SK-MEL-5 (cell line): ENCODE results near the gene FAM110D. TPM values are rescaled to one million over a fixed set of nuclear protein-coding genes. Genes with fewer than 3 reads are reported as not detected.
A peak's percentile ranks its signal among the peaks of the same experiment; 100 is the strongest.

ENCODE experiments used
- DNase-seq: peaks from one replicate; pipeline ENCODE4 v3.0.0-alpha.2; 2016; ENCODE audit warnings: low read depth, low spot score
- in situ Hi-C: cut with HindIII; loops from 2 replicates; pipeline ENCODE4 v1.10.0; 2016; ENCODE audit warnings: low sequenced_read_pairs, high pct_unique_total_duplicates, low pct_unique_long_range_greater_than_20kb
- total RNA-seq: library from RNA; depleted of rRNA; stranded (reverse); fragments of >200 nt; shearing (Covaris generic); gene quantifications from 2 replicates; pipeline ENCODE4 v1.2.3, GENCODE V29; 2014

FAM110D gene
- total RNA-seq, 1 experiment from 2014 or later: 0.05 TPM

GRCh38 chr1:26171084-26172072, 12.5 kb downstream of the FAM110D start, which contains the start of gene ZNF593OS:
Gene ZNF593OS (minus strand): TSS chr1:26171832. CDS start chr1:26171661, 171 bp downstream.
- in situ Hi-C loops: no loop called here
- no peak for DNase-seq

DNA sequence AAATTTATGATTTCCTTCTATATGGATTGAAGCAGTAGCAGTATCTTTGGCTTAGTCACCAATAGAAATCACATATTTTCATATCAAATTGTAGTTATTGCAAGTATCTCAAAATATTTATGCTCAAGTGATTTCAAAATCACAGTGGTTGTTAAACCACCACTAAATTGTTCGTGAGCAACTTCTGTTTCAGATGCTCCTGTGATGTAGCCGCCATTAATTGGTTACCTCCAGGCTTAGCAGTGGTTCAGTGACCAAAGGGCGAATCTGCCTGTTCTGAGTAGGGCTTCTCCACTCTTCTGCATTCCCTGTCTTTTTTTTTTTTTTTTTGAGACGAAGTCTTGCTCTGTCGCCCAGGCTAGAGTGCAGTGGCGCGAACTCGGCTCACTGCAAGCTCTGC, 16.5 kb downstream of the FAM110D start:
- in situ Hi-C loops: no loop called here
- no peak for DNase-seq

- DNase-seq: no peak
- in situ Hi-C loops: no loop called here
These were observed 18.4 kb downstream of the FAM110D start, which contains the start of gene CNKSR1 for GRCh38 chr1:26177182-26177684. Gene CNKSR1 (plus strand): TSS chr1:26177491. CDS start chr1:26177548, 57 bp downstream.

DNA sequence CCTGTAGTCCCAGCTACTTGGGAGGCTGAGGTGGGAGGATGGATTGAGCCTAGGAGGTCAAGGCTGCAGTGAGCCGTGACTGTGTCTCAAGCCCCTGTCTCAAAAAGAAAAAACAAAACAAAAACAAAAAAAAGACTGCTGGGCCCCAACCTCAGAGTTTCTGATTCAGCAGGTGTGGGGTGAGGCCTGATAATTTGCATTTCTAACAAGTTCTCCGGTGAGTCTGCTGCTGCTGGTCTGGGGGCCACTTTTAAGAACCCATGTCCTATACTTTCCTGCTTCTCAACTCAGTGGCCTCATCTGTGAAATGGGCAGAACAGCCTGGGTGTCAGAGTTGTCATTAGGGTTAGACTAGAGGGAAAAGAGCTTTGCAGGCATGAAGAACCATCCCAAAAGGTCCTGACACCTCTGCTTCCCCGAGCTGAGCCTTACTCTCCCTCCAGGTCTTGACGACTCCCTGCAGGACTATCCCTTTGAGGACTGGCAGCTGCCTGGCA, 21.2 kb downstream of the FAM110D start:
- in situ Hi-C loops: no loop called here
- no peak for DNase-seq

GRCh38 chr1:26181586-26182382, 22.9 kb downstream of the FAM110D start:
- DNase-seq: no peak
- in situ Hi-C loops: no loop called here

- no peak for DNase-seq
- in situ Hi-C loops: no loop called here
These were observed 23.5 kb downstream of the FAM110D start for GRCh38 chr1:26182383-26182696.

GRCh38 chr1:26184086-26184485, 25.2 kb downstream of the FAM110D start:
- DNase-seq: no peak
- in situ Hi-C loops: no loop called here

GRCh38 chr1:26184883-26185282, 26.0 kb downstream of the FAM110D start:
- DNase-seq: no peak
- in situ Hi-C loops: no loop called here

- in situ Hi-C loops: no loop called here
- DNase-seq: no peak
These were observed 29.0 kb downstream of the FAM110D start for GRCh38 chr1:26187882-26188281.

DNA sequence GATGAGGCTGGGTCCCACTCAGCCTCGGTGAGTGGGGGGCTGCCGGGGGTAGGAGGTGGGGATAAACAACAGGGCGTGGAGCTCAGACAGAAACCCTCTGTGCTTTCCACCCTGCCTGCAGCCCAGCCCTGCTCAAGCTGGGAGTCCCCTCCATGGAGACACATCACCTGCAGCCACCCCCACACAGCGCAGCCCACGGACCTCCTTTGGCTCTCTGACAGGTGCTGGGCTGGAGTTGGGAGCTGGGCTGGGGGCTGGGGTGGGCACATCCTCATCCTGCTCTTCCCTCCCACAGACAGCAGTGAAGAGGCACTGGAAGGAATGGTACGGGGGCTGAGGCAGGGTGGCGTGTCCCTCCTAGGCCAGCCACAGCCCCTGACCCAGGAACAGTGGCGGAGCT, 29.6 kb downstream of the FAM110D start:
- in situ Hi-C loops: no loop called here
- no peak for DNase-seq

GRCh38 chr1:26189331-26189730, 30.5 kb downstream of the FAM110D start:
- no peak for DNase-seq
- in situ Hi-C loops: no loop called here

GRCh38 chr1:26189751-26190275, 30.9 kb downstream of the FAM110D start:
- in situ Hi-C loops: no loop called here
- no peak for DNase-seq

GRCh38 chr1:26190373-26190987, 31.6 kb downstream of the FAM110D start, which contains the start of gene CATSPER4:
Gene CATSPER4 (plus strand): TSS chr1:26190602. CDS start chr1:26190628, 26 bp downstream.
- in situ Hi-C loops: no loop called here

DNA sequence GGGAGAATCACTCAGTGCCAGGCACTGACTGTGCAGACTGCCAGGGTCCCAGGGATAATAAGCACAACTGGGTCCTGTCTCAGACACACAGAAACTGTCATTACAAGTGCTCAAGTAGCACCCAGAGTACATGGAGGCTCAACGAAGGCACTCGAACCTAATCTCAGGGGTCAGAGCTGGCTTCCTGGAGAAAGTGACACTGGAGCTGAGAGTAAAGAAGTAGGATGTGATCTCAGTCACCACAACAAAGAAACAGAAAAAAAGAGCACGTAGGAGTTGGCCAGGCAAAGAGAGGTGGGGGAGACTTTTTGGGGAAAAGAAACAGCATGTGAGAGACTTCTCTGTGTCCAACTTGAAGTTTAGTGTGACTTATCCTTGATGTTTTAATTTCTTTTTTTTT, 32.9 kb downstream of the FAM110D start:
- no peak for DNase-seq
- in situ Hi-C loops: no loop called here

More at GRCh38 chr1:26190373-26190987, 31.6 kb downstream of the FAM110D start, which contains the start of gene CATSPER4:
- DNase-seq: peak; percentile 68

- in situ Hi-C loops: no loop called here
- no peak for DNase-seq
These were observed 36.9 kb downstream of the FAM110D start for GRCh38 chr1:26195805-26196204.

DNA sequence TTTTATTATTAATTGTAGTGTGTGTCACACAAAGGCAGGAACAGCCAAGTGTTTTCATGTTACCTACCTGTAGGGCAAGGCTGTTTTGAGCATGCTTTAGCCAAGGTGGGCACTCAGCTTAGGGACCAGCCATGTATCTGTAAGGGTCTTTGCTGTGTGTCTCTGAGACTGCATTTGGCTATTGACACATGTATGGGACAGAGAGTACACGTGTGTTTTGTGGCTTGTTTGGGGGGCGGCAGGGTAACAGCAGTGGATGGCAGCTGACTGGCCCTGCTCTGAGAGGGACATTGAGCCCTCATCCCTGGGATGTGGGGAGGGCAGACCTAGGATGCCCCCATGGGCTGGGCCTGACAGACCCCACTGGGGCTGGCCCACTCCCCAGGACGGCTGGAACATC, 38.4 kb downstream of the FAM110D start:
- in situ Hi-C loops: no loop called here
- no peak for DNase-seq

GRCh38 chr1:26197813-26198212, 38.9 kb downstream of the FAM110D start:
- DNase-seq: no peak
- in situ Hi-C loops: no loop called here
